ENCODE results near the gene RRP12. TPM values are rescaled to one million over a fixed set of nuclear protein-coding genes. Genes with fewer than 3 reads are reported as not detected.

RRP12 gene
- polyA plus RNA-seq, 1 experiment, result 10.6 TPM

DNA sequence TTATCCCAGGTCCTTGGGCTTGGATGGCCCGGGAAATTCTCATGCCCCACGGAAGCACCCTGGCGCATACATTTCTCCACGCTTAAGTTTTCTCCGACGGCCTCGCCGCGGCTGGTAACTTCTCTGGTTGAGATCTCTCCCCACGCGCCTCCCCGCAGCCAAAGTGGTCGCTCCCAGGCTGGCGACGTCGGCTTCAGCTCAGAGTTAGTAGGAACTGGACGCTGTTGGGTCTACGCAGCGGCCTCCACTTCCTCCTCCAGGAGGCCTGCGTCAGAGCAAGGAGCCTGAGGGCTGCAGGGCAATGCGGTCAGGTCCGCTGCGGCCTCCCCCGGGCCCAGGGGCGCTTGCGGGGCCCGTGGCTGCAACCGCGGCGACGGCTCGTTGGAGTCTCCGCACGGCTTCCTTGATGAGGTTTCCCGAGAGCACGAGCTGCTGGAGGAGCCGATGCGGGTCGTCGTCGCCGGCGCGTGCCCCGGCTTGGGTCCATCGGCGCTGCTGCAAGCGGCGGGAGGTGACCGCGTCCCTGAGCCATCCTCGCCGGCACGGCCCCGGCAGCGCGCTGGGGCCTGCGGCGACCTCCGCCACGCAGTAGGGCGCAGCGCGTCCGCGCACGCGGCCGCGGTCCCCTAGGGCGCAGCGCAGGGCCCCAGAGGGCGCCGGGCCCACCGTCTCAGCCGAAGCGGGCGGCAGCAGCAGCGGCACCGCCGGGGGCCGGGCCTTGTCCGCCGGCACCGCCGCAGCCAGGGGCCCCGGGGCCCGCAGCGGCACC is 67.4 kb downstream of the RRP12 start:
- Histone ChIP-seq H3K27me3 (ENCODE audit: control insufficient read depth, insufficient read depth, low read length) (peaks cover 30% of the 10 kb centered on the region), H3K27ac (ENCODE audit: low read depth, low read length) (peak overlapping the region; percentile 68), H3K4me3 (ENCODE audit: low read depth, low read length) (peak overlapping the region; percentile 75), H3K9me3 (ENCODE audit: control insufficient read depth, insufficient read depth, low read length) (no peaks in the 10 kb centered on the region)
- ChIA-PET POLR2A (interaction anchor here (0.6 to 3.3 kb wide), 5 partner anchors 14 to 349 kb away, joined by 3 to 18 read pairs (median 3); partner anchors contain the start of gene FRAT1), CTCF (interaction anchor here (0.7 to 2.7 kb wide), 10 partner anchors 10 to 261 kb away, joined by 3 to 35 read pairs (median 8); partner anchors contain the start of gene FRAT1)
- DNase-seq (ENCODE audit: low read depth, low spot score), result no peak
- TF ChIP-seq, protein P1, sequence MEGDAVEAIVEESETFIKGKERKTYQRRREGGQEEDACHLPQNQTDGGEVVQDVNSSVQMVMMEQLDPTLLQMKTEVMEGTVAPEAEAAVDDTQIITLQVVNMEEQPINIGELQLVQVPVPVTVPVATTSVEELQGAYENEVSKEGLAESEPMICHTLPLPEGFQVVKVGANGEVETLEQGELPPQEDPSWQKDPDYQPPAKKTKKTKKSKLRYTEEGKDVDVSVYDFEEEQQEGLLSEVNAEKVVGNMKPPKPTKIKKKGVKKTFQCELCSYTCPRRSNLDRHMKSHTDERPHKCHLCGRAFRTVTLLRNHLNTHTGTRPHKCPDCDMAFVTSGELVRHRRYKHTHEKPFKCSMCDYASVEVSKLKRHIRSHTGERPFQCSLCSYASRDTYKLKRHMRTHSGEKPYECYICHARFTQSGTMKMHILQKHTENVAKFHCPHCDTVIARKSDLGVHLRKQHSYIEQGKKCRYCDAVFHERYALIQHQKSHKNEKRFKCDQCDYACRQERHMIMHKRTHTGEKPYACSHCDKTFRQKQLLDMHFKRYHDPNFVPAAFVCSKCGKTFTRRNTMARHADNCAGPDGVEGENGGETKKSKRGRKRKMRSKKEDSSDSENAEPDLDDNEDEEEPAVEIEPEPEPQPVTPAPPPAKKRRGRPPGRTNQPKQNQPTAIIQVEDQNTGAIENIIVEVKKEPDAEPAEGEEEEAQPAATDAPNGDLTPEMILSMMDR (IDR thresholded peaks at IDR 0.05; ENCODE audit: low read depth, low read length), result 0 out of 2 replicates have a peak, but pooled peaks have one; percentile 1

DNA sequence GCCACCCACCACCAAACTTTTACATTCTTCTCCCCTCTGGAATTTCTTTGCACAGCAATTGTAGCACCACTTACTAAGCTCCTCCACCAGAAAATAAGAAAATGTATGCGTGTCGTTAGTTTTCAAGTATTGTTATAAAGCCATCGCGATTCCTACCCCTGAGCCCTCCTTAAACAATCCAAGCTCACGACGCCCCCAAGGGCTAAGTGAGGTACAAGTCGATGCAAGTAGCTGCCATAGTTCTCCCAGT is 67.9 kb downstream of the RRP12 start:
- H3K4me3 ChIP-seq (ENCODE audit: low read depth, low read length), result peak overlapping the region; percentile 75
- TF ChIP-seq, protein P1 (IDR thresholded peaks at IDR 0.05; ENCODE audit: low read depth, low read length), result peak; percentile 23; the same call in 1 of the 2 replicates
- CTCF ChIA-PET, result interaction anchor here (0.7 to 2.7 kb wide), 10 partner anchors 10 to 260 kb away, joined by 3 to 35 read pairs (median 8); partner anchors contain the start of gene FRAT1
- DNase-seq (ENCODE audit: low read depth, low spot score), result peak; percentile 15
- peaks cover 28% of the 10 kb centered on the region for H3K27me3 ChIP-seq (ENCODE audit: control insufficient read depth, insufficient read depth, low read length)
- H3K9me3 ChIP-seq (ENCODE audit: control insufficient read depth, insufficient read depth, low read length), result no peaks in the 10 kb centered on the region
- peak overlapping the region; percentile 87 for H3K27ac ChIP-seq (ENCODE audit: low read depth, low read length)
- POLR2A ChIA-PET, result interaction anchor here (0.6 to 3.3 kb wide), 4 partner anchors 14 to 350 kb away, joined by 3 to 18 read pairs (median 6); partner anchors contain the start of gene FRAT1

DNA sequence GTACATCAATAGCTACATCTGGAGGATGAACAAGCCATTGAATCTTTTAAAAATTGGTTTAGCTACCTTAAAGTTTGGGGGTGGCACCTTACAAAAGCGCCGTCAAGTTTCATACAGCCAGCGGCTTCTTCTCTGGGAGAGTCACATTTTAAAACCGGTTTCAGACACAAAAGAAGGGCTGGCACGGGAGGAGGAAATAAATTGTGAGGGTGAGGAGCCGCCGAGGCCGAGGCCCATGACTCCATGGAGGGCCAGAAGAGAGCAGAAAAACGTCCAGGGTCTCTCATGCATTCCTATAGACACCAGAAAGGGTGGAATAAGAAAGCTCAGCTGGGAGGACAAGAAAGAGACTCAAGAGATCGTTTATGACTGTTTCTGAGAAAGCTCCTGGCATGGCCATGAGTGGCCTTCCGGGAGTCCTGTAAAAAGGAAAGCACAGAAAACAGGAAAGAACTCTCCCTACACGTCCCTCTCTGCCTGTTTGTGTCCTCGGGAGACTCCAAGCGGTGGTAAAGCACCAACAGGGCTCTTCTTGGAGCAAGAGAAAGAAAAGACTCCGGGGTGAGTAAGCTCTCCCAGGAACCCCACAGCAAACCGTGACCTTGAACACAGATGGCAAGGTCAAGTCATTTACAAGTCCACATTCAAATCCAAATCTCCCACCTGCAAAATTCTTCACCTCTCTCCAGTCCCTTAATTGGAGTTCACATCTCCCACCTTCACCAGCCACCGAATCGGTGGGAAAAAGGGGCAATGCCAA is 68.4 kb downstream of the RRP12 start:
- peak overlapping the region; percentile 87 for H3K27ac ChIP-seq (ENCODE audit: low read depth, low read length)
- ChIA-PET CTCF (interaction anchor here (0.7 to 2.7 kb wide), 11 partner anchors 11 to 681 kb away, joined by 3 to 35 read pairs (median 6); partner anchors contain the start of gene FRAT1), POLR2A (interaction anchor here (1.2 to 3.3 kb wide), 3 partner anchors 13 to 350 kb away, joined by 3 to 18 read pairs (median 8); partner anchors contain the start of gene FRAT1)

DNA sequence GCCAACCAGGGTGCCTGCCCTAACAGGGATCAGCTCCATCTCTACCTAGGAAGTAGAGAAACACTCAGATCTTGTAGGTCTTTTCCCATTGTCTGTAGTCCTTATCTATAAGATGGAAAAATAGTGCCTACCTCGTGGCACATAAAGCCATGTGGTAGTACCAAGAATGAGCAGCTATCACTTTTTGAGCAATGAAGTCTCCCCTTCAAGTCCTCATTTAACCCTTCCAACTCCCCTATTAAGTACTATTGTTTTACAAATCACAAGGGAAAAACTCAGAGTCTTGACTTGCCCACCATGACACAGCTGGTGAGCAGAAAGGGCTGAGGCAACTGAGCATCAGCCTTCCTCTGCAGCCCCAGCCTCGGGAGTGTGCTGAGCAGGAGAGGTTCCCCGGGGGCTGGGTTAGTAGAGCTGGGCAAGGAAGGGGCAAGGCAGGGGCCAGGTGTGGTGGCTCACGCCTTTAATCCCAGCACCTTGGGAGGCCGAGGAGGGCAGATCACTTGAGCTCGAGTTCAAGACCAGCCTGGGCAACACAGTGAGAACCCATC is 69.9 kb downstream of the RRP12 start:
- Histone ChIP-seq H3K4me3 (ENCODE audit: low read depth, low read length) (no peak overlapping the region), H3K9me3 (ENCODE audit: control insufficient read depth, insufficient read depth, low read length) (no peaks in the 10 kb centered on the region), H3K27ac (ENCODE audit: low read depth, low read length) (no peak overlapping the region), H3K27me3 (ENCODE audit: control insufficient read depth, insufficient read depth, low read length) (peaks cover 10% of the 10 kb centered on the region)
- POLR2A ChIA-PET, result no interaction called here
- CTCF ChIA-PET, result interaction anchor here (0.8 to 2.3 kb wide), 4 partner anchors 12 to 258 kb away, joined by 3 to 13 read pairs (median 5); partner anchors contain the start of gene FRAT1
- TF ChIP-seq, protein P1 (IDR thresholded peaks at IDR 0.05; ENCODE audit: low read depth, low read length), result no peak
- no peak for DNase-seq (ENCODE audit: low read depth, low spot score)

More for the DNA sequence above, 68.4 kb downstream of the RRP12 start:
- TF ChIP-seq, protein P1 (IDR thresholded peaks at IDR 0.05; ENCODE audit: low read depth, low read length), result peak; percentile 62
- H3K27me3 ChIP-seq (ENCODE audit: control insufficient read depth, insufficient read depth, low read length), result peaks cover 23% of the 10 kb centered on the region
- H3K4me3 ChIP-seq (ENCODE audit: low read depth, low read length), result peak overlapping the region; percentile 75
- peak; percentile 47 for DNase-seq (ENCODE audit: low read depth, low spot score)
- H3K9me3 ChIP-seq (ENCODE audit: control insufficient read depth, insufficient read depth, low read length), result no peaks in the 10 kb centered on the region

All from AG04450 (cell line).